Neural cell (in vitro differentiated cells): ENCODE data around the gene SYT2. TPM values are rescaled to one million over a fixed set of nuclear protein-coding genes. Genes with fewer than 3 reads are reported as not detected.

ENCODE experiments used
- H2AFZ ChIP-seq: fragments of 200-600, 300-800 bp; sonication (generic), shearing (Covaris generic); 2 replicates; pipeline ENCODE4 v1.6.0; 2014; ENCODE audit warnings: low read depth, mild to moderate bottlenecking, antibody characterized with exemption, low read length, moderate library complexity
- H3F3A ChIP-seq: fragments of 200-600 bp; shearing (Covaris generic); 2 replicates; pipeline ENCODE4 v1.6.1; 2016; ENCODE audit warnings: mild to moderate bottlenecking, moderate library complexity, mixed read lengths, antibody characterized with exemption, low read length; ENCODE audit not compliant: insufficient read depth, poor library complexity, severe bottlenecking
- H3K27ac ChIP-seq: fragments of 200-600, 300-800 bp; sonication (generic), shearing (Covaris generic); 2 replicates; pipeline ENCODE4 v1.5.1; 2014; ENCODE audit warnings: mild to moderate bottlenecking, low read length, moderate library complexity
- H3K27me3 ChIP-seq: fragments of 300-800, 200-600 bp; sonication (generic), shearing (Covaris generic); 2 replicates; pipeline ENCODE4 v1.6.0; 2014; ENCODE audit warnings: mild to moderate bottlenecking, low read depth, low read length, moderate library complexity; ENCODE audit not compliant: insufficient read depth
- H3K36me3 ChIP-seq: fragments of 300-800, 200-600 bp; sonication (generic), shearing (Covaris generic); 2 replicates; pipeline ENCODE4 v1.5.1; 2014; ENCODE audit warnings: mild to moderate bottlenecking, antibody characterized with exemption, low read length, moderate library complexity; ENCODE audit not compliant: insufficient read depth
- H3K4me2 ChIP-seq: fragments of 300-800, 200-600 bp; sonication (generic), shearing (Covaris generic); 2 replicates; pipeline ENCODE4 v1.6.0; 2014; ENCODE audit warnings: mild to moderate bottlenecking, low read length
- H3K4me3 ChIP-seq: fragments of 300-800, 200-600 bp; sonication (generic), shearing (Covaris generic); 2 replicates; pipeline ENCODE4 v1.5.1; 2014; ENCODE audit warnings: mild to moderate bottlenecking, low read length, moderate library complexity
- H3K79me2 ChIP-seq: fragments of 200-600 bp; shearing (Covaris generic); replicated peaks from 2 replicates; pipeline ENCODE4 v1.6.0; 2014; ENCODE audit warnings: mild to moderate bottlenecking, low read length, moderate library complexity; ENCODE audit not compliant: insufficient read depth
- H3K9ac ChIP-seq: fragments of 300-800, 200-600 bp; sonication (generic), shearing (Covaris generic); 2 replicates; pipeline ENCODE4 v1.6.1; 2016; ENCODE audit warnings: mild to moderate bottlenecking, low read length, mixed read lengths
- H3K9me2 ChIP-seq: fragments of 200-600 bp; shearing (Covaris generic); 2 replicates; pipeline ENCODE4 v1.6.1; 2016; ENCODE audit warnings: mild to moderate bottlenecking, low read length, mixed read lengths; ENCODE audit not compliant: insufficient read depth
- H3K9me3 ChIP-seq: fragments of 200-600, 300-800 bp; sonication (generic), shearing (Covaris generic); 2 replicates; pipeline ENCODE4 v1.6.1; 2016; ENCODE audit warnings: mild to moderate bottlenecking, mixed run types, low read length, moderate library complexity, mixed read lengths
- H4K20me1 ChIP-seq: fragments of 200-600 bp; shearing (Covaris generic); 2 replicates; pipeline ENCODE4 v1.6.1; 2016; ENCODE audit warnings: mild to moderate bottlenecking, mixed run types; ENCODE audit not compliant: insufficient read depth
- EP300 ChIP-seq: fragments of 450-650 bp; conservative IDR thresholded peaks from 2 replicates; pipeline ENCODE4 v1.6.1; 2014; ENCODE audit warnings: antibody characterized with exemption, mild to moderate bottlenecking, moderate library complexity; ENCODE audit not compliant: poor library complexity, severe bottlenecking
- EZH2 ChIP-seq: fragments of 200-600, 300-800 bp; shearing (Covaris generic), sonication (generic); IDR thresholded peaks from 2 replicates; pipeline ENCODE4 v1.6.1; 2014; ENCODE audit warnings: antibody characterized with exemption, low read length, borderline replicate concordance, mild to moderate bottlenecking; ENCODE audit not compliant: insufficient read depth, poor library complexity, severe bottlenecking
- MXI1 ChIP-seq: fragments of 450-650 bp; conservative IDR thresholded peaks from 2 replicates; pipeline ENCODE4 v1.6.1; 2014; ENCODE audit warnings: antibody characterized with exemption, mild to moderate bottlenecking; ENCODE audit not compliant: poor library complexity, severe bottlenecking
- POLR2AphosphoS5 ChIP-seq: IDR thresholded peaks from 2 replicates; pipeline ENCODE4 v1.6.1; 2012
- RAD21 ChIP-seq: fragments of 450-650 bp; conservative IDR thresholded peaks from 2 replicates; pipeline ENCODE4 v1.6.1; 2014; ENCODE audit warnings: antibody characterized with exemption, mild to moderate bottlenecking, moderate library complexity
- SMC3 ChIP-seq: fragments of 450-650 bp; conservative IDR thresholded peaks from 2 replicates; pipeline ENCODE4 v1.6.1; 2014; ENCODE audit warnings: antibody characterized with exemption, mild to moderate bottlenecking, moderate library complexity; ENCODE audit not compliant: poor library complexity
- TAF1 ChIP-seq: IDR thresholded peaks from 2 replicates; pipeline ENCODE4 v1.6.1; 2012; ENCODE audit warnings: low read depth
- polyA plus RNA-seq: library from polyadenylated mRNA; depleted of rRNA; stranded (reverse); fragments of >200 nt; gene quantifications from 2 replicates; pipeline ENCODE4 v1.2.3, GENCODE V29; 2014
- TF ChIP-seq, protein P1 (sequence below): IDR thresholded peaks from 2 replicates; pipeline ENCODE4 v1.6.1; 2012; ENCODE audit warnings: borderline replicate concordance
- TF ChIP-seq, protein P2 (sequence below): fragments of 450-650 bp; IDR thresholded peaks from 2 replicates; pipeline ENCODE4 v1.5.1; 2014; ENCODE audit warnings: antibody characterized with exemption, mild to moderate bottlenecking, moderate library complexity; ENCODE audit not compliant: poor library complexity, severe bottlenecking

The SYT2 gene
- polyA plus RNA-seq, 1 donor from 2014 or later: 0.04 TPM

DNA sequence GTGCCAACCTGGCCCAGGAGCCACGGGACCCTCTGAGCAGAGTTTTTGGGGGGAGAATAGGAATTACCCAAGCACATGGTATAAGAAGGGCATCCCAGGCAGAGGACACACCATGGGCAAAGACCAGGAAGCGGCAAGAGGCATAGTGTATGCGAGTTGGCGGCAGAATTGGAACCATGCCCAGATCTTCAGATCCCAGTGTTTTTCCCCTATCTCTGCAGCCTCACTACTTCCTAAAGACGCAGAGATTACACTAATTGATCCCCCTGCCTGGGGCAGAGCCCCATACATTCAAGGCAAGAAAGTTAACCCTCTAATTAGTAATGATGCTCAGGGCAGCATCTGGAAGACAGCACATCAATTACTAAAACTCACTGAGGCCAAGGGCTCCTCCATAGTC is 48.2 kb downstream of the SYT2 start:
- H3K4me3 ChIP-seq: no peak overlapping the region
- no peak overlapping the region for H3K27ac ChIP-seq
- no peaks in the 10 kb centered on the region for H3K9me3 ChIP-seq
- no peaks in the 10 kb centered on the region for H3K9me2 ChIP-seq
- no peak overlapping the region for H3K9ac ChIP-seq
- no peaks in the 10 kb centered on the region for H4K20me1 ChIP-seq
- no peaks in the 10 kb centered on the region for H3F3A ChIP-seq
- H3K79me2 ChIP-seq: no peaks in the 10 kb centered on the region
- H2AFZ ChIP-seq: no peak overlapping the region
- no peaks in the 10 kb centered on the region for H3K36me3 ChIP-seq
- no peak overlapping the region for H3K4me2 ChIP-seq
- TF ChIP-seq SMC3: no peak
- TF ChIP-seq, protein P1, sequence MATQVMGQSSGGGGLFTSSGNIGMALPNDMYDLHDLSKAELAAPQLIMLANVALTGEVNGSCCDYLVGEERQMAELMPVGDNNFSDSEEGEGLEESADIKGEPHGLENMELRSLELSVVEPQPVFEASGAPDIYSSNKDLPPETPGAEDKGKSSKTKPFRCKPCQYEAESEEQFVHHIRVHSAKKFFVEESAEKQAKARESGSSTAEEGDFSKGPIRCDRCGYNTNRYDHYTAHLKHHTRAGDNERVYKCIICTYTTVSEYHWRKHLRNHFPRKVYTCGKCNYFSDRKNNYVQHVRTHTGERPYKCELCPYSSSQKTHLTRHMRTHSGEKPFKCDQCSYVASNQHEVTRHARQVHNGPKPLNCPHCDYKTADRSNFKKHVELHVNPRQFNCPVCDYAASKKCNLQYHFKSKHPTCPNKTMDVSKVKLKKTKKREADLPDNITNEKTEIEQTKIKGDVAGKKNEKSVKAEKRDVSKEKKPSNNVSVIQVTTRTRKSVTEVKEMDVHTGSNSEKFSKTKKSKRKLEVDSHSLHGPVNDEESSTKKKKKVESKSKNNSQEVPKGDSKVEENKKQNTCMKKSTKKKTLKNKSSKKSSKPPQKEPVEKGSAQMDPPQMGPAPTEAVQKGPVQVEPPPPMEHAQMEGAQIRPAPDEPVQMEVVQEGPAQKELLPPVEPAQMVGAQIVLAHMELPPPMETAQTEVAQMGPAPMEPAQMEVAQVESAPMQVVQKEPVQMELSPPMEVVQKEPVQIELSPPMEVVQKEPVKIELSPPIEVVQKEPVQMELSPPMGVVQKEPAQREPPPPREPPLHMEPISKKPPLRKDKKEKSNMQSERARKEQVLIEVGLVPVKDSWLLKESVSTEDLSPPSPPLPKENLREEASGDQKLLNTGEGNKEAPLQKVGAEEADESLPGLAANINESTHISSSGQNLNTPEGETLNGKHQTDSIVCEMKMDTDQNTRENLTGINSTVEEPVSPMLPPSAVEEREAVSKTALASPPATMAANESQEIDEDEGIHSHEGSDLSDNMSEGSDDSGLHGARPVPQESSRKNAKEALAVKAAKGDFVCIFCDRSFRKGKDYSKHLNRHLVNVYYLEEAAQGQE: no peak
- TF ChIP-seq, protein P2, sequence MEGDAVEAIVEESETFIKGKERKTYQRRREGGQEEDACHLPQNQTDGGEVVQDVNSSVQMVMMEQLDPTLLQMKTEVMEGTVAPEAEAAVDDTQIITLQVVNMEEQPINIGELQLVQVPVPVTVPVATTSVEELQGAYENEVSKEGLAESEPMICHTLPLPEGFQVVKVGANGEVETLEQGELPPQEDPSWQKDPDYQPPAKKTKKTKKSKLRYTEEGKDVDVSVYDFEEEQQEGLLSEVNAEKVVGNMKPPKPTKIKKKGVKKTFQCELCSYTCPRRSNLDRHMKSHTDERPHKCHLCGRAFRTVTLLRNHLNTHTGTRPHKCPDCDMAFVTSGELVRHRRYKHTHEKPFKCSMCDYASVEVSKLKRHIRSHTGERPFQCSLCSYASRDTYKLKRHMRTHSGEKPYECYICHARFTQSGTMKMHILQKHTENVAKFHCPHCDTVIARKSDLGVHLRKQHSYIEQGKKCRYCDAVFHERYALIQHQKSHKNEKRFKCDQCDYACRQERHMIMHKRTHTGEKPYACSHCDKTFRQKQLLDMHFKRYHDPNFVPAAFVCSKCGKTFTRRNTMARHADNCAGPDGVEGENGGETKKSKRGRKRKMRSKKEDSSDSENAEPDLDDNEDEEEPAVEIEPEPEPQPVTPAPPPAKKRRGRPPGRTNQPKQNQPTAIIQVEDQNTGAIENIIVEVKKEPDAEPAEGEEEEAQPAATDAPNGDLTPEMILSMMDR: no peak
- no peak for TF ChIP-seq TAF1
- TF ChIP-seq EP300: no peak
- no peak for TF ChIP-seq EZH2
- no peak for TF ChIP-seq MXI1
- no peak for TF ChIP-seq POLR2AphosphoS5
- TF ChIP-seq RAD21: no peak
- no peaks in the 10 kb centered on the region for H3K27me3 ChIP-seq

DNA sequence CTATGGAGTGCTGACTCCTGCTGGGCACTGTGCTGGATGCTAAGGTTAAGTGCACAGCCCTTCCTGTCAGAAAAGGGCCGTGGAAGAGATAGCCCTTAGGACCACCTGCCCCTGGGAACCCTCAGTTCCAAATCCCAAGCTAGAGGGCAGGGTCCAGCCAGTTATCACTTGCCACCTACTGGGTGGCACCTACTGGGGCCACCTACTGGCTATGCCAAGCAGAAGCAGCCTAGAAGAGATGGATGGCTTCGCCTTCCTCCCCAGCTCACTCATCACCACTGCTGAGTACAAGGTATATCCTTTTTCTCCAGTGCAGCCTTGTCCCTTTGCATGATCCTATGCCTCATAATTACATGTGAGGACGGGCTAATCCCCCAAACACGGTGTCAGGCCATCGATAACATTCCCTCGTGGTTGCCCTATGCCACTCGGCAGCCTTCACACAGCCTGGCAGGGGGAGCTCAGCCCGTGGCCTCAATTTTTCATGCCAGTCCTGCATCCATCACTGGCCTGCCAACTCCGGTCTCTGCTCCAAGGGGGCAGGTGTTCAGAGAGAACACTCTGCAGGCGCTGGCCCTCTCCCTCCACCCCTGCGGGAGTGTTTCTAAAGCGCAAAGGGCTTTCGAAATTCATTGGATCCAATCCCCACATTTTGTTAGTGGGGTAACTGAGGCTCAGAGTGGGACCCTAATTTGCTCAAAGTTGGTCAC is 49.0 kb downstream of the SYT2 start:
- Histone ChIP-seq H3K9me2 (no peaks in the 10 kb centered on the region), H3K9me3 (no peaks in the 10 kb centered on the region), H4K20me1 (no peaks in the 10 kb centered on the region), H2AFZ (no peak overlapping the region), H3K27me3 (no peaks in the 10 kb centered on the region), H3K9ac (no peak overlapping the region), H3K79me2 (no peaks in the 10 kb centered on the region), H3K4me3 (no peak overlapping the region), H3F3A (no peaks in the 10 kb centered on the region), H3K36me3 (no peaks in the 10 kb centered on the region), H3K4me2 (no peak overlapping the region), H3K27ac (no peak overlapping the region)
- TF ChIP-seq POLR2AphosphoS5 (no peak), SMC3 (no peak), EP300 (no peak), EZH2 (no peak), TAF1 (no peak), RAD21 (no peak), MXI1 (no peak)
- TF ChIP-seq, protein P2: no peak
- TF ChIP-seq, protein P1: no peak
